ENCODE results near the gene CD9. TPM values are rescaled to one million over a fixed set of nuclear protein-coding genes. Genes with fewer than 3 reads are reported as not detected.

The CD9 gene
- total and polyA plus RNA-seq, 8 donors = 100 to 512 (median 121) TPM

DNA sequence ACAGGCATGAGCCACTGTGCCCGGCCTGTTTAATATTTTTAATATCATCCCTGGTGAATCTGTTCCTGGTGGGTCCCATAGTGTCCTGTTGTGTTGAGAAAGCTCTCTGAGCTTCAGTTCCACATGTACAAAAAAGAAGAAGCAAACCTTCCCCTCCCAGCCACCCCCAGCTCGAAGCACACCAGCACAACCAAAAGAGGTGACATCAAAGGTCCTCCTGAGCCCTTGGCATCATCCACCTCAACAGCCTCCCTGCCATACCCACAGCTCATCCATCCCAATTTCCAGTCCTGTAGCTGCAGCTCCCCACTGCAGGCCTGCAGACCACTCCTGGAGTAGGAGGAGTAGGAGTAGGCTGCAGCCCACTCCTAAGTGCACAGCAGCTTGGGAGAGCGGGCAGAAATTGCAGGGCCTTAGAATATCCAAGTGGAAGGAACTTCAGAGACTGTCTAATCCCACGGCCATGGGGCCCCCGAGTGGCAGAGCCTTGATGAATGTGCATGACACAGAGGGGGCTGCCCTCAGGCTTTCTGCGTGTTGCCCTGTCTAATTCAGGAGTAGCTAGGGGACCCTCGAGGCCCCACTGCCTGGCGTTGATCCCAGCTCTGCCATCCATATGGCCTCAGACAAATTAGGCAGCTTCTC lies 36.7 kb upstream of the CD9 start:
- no peaks in the 10 kb centered on the region for H3K9me3 ChIP-seq
- peaks cover 0 to 5% of the 10 kb centered on the region in 2 donors for H3K27me3 ChIP-seq
- H3K4me3 ChIP-seq = no peak overlapping the region
- peaks cover 6 to 32% of the 10 kb centered on the region in 2 donors for H3K4me1 ChIP-seq
- H3K36me3 ChIP-seq = no peaks in the 10 kb centered on the region
- DNase-seq = no peak
- TF ChIP-seq, protein P1, sequence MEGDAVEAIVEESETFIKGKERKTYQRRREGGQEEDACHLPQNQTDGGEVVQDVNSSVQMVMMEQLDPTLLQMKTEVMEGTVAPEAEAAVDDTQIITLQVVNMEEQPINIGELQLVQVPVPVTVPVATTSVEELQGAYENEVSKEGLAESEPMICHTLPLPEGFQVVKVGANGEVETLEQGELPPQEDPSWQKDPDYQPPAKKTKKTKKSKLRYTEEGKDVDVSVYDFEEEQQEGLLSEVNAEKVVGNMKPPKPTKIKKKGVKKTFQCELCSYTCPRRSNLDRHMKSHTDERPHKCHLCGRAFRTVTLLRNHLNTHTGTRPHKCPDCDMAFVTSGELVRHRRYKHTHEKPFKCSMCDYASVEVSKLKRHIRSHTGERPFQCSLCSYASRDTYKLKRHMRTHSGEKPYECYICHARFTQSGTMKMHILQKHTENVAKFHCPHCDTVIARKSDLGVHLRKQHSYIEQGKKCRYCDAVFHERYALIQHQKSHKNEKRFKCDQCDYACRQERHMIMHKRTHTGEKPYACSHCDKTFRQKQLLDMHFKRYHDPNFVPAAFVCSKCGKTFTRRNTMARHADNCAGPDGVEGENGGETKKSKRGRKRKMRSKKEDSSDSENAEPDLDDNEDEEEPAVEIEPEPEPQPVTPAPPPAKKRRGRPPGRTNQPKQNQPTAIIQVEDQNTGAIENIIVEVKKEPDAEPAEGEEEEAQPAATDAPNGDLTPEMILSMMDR (IDR thresholded peaks at IDR 0.05) = no peak
- H3K27ac ChIP-seq = no peak overlapping the region
- no peak for ATAC-seq
- intact Hi-C loops (cut with DNase I) = no loop called here

GRCh38 chr12:6165395-6165794 lies 34.8 kb upstream of the CD9 start:
- DNase-seq (no peak), ATAC-seq (no peak)
- Histone ChIP-seq H3K4me1 (peaks cover 6 to 49% of the 10 kb centered on the region in 2 donors), H3K9me3 (no peaks in the 10 kb centered on the region), H3K27ac (no peak overlapping the region), H3K4me3 (no peak overlapping the region), H3K27me3 (no peaks in the 10 kb centered on the region), H3K36me3 (no peaks in the 10 kb centered on the region)
- TF ChIP-seq, protein P1 (IDR thresholded peaks at IDR 0.05) = no peak
- intact Hi-C loops (cut with DNase I) = no loop called here

DNA sequence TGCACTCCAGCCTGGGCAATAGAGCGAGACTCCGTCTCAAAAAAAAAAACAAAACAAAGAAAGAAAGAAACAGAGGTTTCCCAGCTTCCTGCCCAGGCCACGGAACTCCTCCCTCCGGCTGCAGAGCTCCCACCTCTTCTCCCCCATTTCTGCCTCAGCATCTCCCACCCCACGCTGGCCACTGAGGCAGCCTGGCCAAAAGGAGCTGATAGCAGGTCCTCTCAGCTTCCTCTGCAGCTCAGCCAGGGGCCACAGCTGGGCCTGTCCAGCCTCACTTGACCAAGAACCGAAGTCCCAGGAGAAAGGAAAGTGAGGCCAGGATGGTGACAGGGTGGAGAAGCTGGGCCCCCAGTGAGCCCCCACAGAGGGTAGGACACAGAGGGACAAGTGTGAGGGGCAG lies 33.4 kb upstream of the CD9 start:
- H3K36me3 ChIP-seq = no peaks in the 10 kb centered on the region
- peak overlapping the region; percentile 68 to 90 for H3K27ac ChIP-seq
- H3K4me3 ChIP-seq = no peak overlapping the region
- H3K9me3 ChIP-seq = no peaks in the 10 kb centered on the region
- H3K27me3 ChIP-seq = no peaks in the 10 kb centered on the region
- DNase-seq (peak in 1 of 4 donors; percentile 65), ATAC-seq (no peak)
- H3K4me1 ChIP-seq = peaks cover 6 to 40% of the 10 kb centered on the region in 2 donors
- intact Hi-C loops (cut with DNase I) = no loop called here
- TF ChIP-seq, protein P1 (IDR thresholded peaks at IDR 0.05) = no peak

DNA sequence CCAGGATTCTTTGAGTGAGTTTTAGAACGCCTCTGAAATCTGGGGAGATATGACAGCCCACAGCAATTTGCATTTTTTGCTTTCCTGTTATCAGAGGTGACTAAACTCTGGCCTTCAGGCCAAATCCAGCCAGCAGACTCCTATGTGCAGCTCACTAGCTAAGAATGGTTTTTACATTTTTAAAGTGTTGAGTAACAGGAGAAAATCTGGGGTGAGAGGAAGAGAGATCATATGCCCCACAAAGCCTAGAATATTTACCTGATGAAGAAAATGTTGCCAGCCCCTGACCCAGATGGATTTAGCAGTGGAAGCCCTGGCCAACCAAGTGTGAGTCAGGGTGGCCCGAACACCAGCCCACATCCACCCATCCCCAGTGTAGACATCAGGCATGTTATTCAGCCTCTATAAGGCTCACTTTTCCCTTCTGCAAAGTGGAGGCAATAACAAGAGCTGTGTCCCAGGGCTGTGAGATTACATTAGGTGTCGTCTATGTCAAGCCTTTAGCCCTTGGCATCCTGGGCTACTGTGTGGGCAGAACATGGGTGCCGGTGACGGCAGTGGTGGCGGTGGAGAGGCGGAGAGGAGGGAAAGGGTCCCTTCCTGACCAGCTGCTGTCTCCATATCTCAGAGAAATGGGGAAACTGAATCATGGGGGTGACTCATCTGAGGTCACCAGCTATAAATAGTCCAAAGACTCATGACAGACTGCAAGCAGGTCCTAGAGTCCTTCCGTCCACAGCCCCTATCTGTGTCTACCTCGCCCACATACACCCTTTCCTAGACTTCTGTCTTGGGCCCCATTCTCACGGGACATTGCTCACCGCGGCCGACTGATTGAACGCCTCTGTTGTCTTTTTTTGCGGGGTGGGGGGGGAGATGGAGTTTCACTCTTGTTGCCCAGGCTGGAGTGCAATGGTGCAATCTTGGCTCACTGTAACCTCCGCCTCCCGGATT lies 32.6 kb upstream of the CD9 start:
- ATAC-seq (peak; percentile 83), DNase-seq (peak in 2 of 4 donors; percentile 87 to 89)
- Histone ChIP-seq H3K27ac (peak overlapping the region; percentile 68 to 90), H3K4me1 (peaks cover 6 to 40% of the 10 kb centered on the region in 2 donors), H3K4me3 (no peak overlapping the region), H3K36me3 (no peaks in the 10 kb centered on the region), H3K9me3 (no peaks in the 10 kb centered on the region), H3K27me3 (no peaks in the 10 kb centered on the region)
- TF ChIP-seq, protein P1 (IDR thresholded peaks at IDR 0.05) = no peak
- intact Hi-C loops (cut with DNase I) = no loop called here
